HG03103 (cell line): ENCODE data around the gene CREB3L4.
"Not testable (repeated sequence)": the region's sequence is repeated elsewhere in the genome, so short reads cannot be mapped to it uniquely, and the experiment has no call there.

ENCODE experiments used
- ATAC-seq: cut with Tn5 transposase; IDR thresholded peaks from one replicate; pipeline ENCODE4 v1.9.1; 2021; ENCODE audit warnings: low read depth; ENCODE audit not compliant: unreplicated experiment

CREB3L4 gene

GRCh38 chr1:153958111-153958960, 9.4 kb upstream of the CREB3L4 start, which contains the start of gene CRTC2:
CRTC2 (minus strand) TSS chr1:153958612; CDS start chr1:153958497, 115 bp downstream.
- peak; percentile 72 for ATAC-seq

- ATAC-seq = no peak
These were observed 8.8 kb upstream of the CREB3L4 start for GRCh38 chr1:153958961-153959260.

- no peak for ATAC-seq
These were observed 8.2 kb upstream of the CREB3L4 start for GRCh38 chr1:153959454-153959853.

- no peak for ATAC-seq
These were observed 7.5 kb upstream of the CREB3L4 start for GRCh38 chr1:153960206-153960605.

- ATAC-seq = no peak
These were observed 6.3 kb upstream of the CREB3L4 start for GRCh38 chr1:153961421-153961820.

GRCh38 chr1:153962088-153963029, 5.3 kb upstream of the CREB3L4 start:
- no peak for ATAC-seq

- peak; percentile 37 for ATAC-seq
These were observed 4.5 kb upstream of the CREB3L4 start, which contains the start of gene SLC39A1 for GRCh38 chr1:153963030-153963849. SLC39A1 (minus strand) TSS chr1:153963537; CDS start chr1:153962715, 822 bp downstream.

- ATAC-seq = peak; percentile 5
These were observed 3.8 kb upstream of the CREB3L4 start for GRCh38 chr1:153963850-153964331.

GRCh38 chr1:153968000-153968363, 280 bp downstream of the CREB3L4 start:
- no peak for ATAC-seq

- ATAC-seq = no peak
These were observed 706 bp downstream of the CREB3L4 start for GRCh38 chr1:153968408-153968807.

GRCh38 chr1:153968972-153969371, 1.3 kb downstream of the CREB3L4 start:
- no peak for ATAC-seq

GRCh38 chr1:153970346-153970745, 2.6 kb downstream of the CREB3L4 start:
- ATAC-seq = no peak

GRCh38 chr1:153973071-153973470, 5.4 kb downstream of the CREB3L4 start:
- no peak for ATAC-seq

- no peak for ATAC-seq
These were observed 5.8 kb downstream of the CREB3L4 start for GRCh38 chr1:153973525-153973924.

GRCh38 chr1:153976819-153977249, 9.1 kb downstream of the CREB3L4 start:
- no peak for ATAC-seq

GRCh38 chr1:153977250-153978240, 9.8 kb downstream of the CREB3L4 start, which contains the start of gene JTB:
JTB (minus strand) TSS chr1:153977674; CDS start chr1:153977252, 422 bp downstream.
- no peak for ATAC-seq

- ATAC-seq = no peak
These were observed 10.7 kb downstream of the CREB3L4 start for GRCh38 chr1:153978274-153978909.

- ATAC-seq = not testable (repeated sequence)
These were observed 11.4 kb downstream of the CREB3L4 start for GRCh38 chr1:153979091-153979490.
